AG20443 (cell line): Measurements from ENCODE around the gene UBE2E2.

ENCODE experiments used
- DNase-seq: peaks from one replicate; pipeline ENCODE4 v3.0.0; 2012; ENCODE audit warnings: low spot score, mixed read lengths

UBE2E2 gene

GRCh38 chr3:23440416-23441294 is 237.5 kb downstream of the UBE2E2 start:
- DNase-seq = no peak

- no peak for DNase-seq
Observed at GRCh38 chr3:23442598-23443383, 239.7 kb downstream of the UBE2E2 start.

DNA sequence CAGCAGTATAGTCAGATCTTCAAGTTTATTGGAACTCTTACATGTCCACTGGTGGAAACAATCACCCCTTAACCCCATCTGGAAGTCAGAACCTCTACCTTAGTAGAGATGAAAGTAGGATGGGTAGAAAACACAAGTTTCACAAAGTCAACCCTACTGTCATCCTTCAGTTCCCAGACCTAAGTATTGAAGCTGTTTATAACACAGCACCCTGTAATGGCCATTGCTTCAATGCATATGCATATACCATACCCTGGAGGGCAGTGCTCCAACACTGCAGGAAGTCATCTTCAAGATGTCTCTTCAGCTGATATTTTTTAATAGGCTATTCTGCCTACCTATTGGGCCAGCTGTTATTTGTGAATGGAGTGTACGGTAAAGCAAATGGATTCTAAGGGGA is 241.3 kb downstream of the UBE2E2 start:
- no peak for DNase-seq

DNA sequence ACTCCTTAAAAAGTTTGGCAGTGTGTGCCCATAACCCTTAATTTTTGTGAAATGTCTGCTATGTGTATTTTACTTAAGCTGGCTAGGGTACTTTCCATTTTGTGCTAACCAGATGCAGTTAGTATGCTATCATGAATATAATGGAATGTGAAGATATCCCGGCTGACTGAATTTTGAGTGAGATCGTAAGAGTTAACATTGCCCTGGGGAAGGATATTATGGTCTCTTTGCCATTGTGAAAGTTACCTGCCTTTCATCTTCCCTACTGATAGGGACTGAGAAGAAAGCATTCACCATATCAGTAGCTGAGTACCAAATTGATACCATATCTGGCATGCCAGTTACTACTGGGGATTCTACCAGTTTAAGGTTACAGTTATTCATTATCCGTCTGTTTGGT is 243.2 kb downstream of the UBE2E2 start:
- DNase-seq = no peak

- no peak for DNase-seq
Observed at GRCh38 chr3:23448998-23449537, 245.9 kb downstream of the UBE2E2 start.

DNA sequence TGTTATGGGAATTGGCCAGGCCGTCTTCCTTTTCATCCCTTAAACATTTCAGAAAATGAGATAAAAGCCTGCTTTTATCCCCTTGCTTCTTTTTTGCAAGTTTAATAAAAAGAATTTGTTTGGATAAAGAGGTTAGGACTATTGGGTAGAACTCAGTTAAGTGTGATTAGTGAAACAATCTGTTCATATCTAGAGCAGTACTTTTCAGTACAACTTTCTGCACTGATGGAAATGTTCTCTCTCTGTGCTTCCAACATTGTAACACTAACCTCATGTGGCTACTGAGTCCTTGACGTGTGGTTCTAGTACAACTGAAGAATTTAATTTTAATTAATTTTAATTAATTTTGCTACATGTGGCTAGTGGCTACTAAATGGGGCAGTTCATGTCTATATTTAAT is 246.9 kb downstream of the UBE2E2 start:
- DNase-seq = no peak

- DNase-seq = no peak
Observed at GRCh38 chr3:23450806-23451205, 247.7 kb downstream of the UBE2E2 start.

- DNase-seq = no peak
Observed at GRCh38 chr3:23452408-23452807, 249.3 kb downstream of the UBE2E2 start.

DNA sequence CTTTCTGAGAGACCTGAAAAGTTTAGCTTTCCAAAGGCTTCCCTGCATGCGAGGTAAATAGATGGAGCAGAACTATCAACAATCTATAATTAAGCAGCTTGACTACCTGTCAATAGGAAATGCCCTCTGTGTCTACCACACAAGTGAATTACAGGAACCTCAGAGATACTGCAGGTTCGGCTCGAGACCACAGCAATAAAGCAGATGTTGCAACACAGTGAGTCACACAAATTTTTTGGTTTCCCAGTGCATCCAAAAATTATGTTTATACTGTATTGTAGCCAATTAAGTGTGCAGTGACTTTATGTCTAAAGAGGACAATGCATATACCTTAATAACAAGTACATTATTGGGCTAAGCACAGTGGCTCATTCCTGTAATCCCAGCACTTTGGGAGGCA is 252.0 kb downstream of the UBE2E2 start:
- DNase-seq = peak; percentile 50

DNA sequence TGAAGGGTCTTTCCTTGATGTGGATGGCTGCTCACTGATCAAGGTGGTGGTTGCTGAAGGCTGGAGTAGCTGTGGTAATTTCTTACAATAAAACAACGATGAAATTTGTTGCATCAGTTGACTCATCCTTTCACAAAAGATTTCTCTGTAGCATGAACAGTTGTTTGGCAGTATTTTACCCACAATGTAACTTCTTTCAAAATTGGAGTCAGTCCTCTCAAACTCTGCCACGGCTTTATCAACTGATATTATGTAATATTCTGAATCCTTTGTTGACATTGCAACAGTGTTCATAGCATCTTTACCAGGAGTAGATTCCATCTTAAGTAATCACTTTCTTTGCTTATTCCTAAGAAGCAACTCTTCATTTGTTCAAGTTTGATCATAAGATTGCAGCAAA is 252.6 kb downstream of the UBE2E2 start:
- peak; percentile 36 for DNase-seq

GRCh38 chr3:23457697-23458096 is 254.6 kb downstream of the UBE2E2 start:
- DNase-seq = no peak

GRCh38 chr3:23459465-23459864 is 256.3 kb downstream of the UBE2E2 start:
- DNase-seq = no peak

- no peak for DNase-seq
Observed at GRCh38 chr3:23459889-23460546, 256.9 kb downstream of the UBE2E2 start.

- DNase-seq = peak; percentile 10
Observed at GRCh38 chr3:23461069-23461468, 257.9 kb downstream of the UBE2E2 start.

DNA sequence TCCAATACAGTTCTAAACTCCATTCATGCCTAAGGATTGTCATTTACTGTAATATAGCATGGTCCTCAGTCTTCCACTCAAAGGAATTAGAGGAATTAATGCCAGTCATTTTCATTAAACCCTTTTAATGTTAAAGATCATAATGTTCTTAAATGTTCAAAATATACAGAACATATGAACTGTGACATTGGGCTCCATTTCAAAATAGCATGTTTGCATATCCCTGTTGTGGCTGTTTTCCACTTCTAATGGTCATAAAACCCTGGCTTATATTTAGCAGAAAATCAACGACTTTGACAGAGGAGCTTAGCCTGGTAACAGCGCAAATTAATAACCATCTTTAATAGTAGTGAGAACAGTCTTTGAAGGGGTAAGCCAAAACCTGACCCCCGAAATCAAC is 260.7 kb downstream of the UBE2E2 start:
- no peak for DNase-seq

GRCh38 chr3:23465569-23465968 is 262.4 kb downstream of the UBE2E2 start:
- DNase-seq = no peak

- no peak for DNase-seq
Observed at GRCh38 chr3:23468203-23468602, 265.1 kb downstream of the UBE2E2 start.

- DNase-seq = peak; percentile 8
Observed at GRCh38 chr3:23474580-23475357, 271.6 kb downstream of the UBE2E2 start.

GRCh38 chr3:23475446-23475845 is 272.3 kb downstream of the UBE2E2 start:
- no peak for DNase-seq

GRCh38 chr3:23479026-23479425 is 275.9 kb downstream of the UBE2E2 start:
- no peak for DNase-seq

- DNase-seq = no peak
Observed at GRCh38 chr3:23479615-23480328, 276.6 kb downstream of the UBE2E2 start.
